Stimulated activated CD8-positive, alpha-beta memory T cell treated with anti-CD3 and anti-CD28 coated beads, Interleukin-7, amount 100 ng/mL, for 4 hours (primary cell): ENCODE data around the gene PRIM1.
"Not testable (repeated sequence)": the region's sequence is repeated elsewhere in the genome, so short reads cannot be mapped to it uniquely, and the experiment has no call there.

Experiments
- DNase-seq, 2 donors: peaks; one replicate each; pipeline ENCODE4 v3.0.0-alpha.2; 2020; ENCODE audit warnings: low read depth in 2 of 2

Gene PRIM1

DNA sequence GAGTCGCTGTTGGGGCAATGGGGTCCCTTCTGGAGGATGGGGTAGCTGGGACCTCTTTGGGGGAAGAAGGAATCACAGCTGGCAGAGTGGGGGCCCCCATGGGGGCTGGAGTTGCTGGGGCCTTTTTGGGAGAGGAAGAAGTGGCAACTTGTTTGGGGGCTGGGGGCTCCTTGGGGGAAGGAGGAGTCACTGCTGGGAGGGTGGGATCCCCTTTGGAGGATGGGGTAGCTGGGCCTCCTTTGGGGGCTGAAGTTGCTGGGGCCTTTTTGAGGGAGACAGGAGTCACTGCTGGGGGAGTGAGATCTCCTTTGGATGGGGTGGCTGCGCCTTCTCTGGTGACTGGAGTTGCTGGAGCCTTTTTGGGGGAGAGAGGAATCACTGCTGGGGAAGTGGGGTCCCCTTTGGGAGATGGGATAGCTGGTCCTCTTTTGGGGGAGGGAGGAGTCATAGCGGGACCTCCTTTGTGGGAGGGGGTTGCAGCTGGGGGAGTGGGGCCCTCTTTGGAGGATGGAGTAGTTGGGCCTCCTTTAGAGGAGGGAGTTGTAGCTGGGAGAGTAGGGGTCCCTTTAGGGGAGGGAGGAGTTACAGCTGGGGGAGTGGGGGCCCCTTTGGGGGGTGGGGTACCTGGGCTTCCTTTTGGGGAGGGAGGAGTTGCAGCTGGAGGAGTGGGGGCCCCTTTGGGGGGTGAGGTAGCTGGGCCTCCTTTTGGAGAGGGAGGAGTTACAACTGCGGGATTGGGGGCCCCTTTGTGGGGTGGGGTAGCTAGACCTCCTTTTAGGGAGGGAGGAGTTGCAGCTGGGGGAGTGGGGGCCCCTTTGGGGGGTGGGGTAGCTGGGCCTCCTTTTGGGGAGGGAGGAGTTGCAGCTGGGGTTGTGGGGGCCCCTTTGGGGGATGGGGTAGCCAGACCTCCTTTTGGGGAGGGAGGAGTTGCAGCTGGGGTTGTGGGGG lies 34.9 kb downstream of the PRIM1 start:
- no peak for DNase-seq

DNA sequence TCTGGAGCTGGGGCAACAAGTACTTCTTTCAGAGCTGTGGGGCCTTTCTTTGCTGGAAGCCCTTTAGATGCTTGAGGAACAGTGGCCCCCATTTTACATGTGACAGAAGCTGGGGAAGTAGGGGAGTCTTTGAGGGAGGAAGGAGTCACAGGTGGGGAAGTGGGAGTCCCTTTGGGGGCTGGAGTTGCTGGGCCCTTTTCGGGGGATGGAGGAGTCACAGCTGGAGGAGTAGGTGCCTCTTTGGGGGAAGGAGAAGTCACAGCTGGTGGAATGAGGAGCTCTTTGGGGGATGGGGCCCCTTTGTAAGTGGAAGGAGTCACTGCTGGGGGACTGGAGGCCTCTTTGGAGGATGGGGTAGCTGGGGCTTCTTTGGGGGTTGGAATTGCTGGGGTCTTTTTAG lies 35.7 kb downstream of the PRIM1 start:
- no peak for DNase-seq

DNA sequence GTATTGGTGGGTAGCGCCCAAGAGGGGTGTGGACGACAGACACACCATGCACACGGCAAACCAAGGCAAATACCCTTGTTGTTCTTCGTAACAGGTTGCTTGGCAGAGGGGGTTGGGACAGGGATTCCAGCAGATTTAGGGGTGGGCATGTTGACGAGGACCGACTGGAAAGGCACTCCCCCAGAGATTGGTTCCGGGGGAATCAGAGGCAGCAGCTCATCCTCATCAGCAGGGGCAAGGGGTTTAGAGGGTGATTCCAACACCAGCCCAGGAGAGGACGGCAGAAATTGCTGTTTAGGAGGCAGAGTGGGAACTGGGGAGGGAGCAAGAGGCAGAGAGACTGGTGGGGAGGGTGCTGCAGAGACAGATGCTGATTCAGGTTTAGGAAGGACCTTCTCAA lies 36.3 kb downstream of the PRIM1 start:
- no peak for DNase-seq

DNA sequence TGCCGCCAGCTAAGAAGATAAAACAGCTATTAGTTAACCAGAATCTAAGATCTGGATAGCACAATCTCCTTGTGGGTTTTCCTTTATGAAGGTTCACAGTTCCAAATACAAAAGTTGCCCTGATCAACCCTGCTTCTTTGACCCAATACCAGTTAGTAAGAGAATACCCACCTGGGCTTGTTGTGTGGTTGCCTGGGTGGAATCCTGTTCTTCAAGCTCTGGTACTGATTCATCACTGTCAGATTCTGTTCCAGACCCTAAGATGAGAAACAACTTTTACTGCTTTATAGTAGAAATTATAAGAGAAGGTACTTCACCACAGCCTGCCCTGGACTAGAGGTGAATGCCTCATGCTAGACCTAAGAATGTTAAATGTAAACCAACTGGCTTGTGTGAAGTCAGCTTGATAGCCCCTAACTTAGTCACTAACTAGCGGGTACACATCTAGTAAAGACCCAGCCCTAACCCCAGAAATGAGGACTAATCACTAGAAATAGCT lies 37.6 kb downstream of the PRIM1 start:
- DNase-seq, result no peak

DNA sequence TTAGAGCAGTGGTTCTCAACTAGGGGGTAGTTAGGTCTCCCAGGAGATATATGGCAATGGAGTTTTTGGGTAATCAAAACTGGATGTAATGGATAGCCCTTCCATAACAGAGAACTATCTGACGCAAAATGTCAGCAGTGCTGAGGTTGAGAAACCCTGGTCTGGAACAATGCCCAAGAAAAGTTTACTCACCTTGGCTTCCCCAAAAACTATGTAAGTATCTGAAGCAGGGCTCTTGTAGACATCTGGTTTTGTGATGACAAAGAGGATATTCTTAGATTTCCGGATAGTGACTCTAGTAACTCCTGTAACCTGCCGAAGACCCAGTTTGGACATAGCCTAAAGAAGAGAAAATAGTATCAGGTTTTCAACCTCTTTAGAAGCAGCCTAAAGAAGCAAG lies 38.8 kb downstream of the PRIM1 start:
- no peak for DNase-seq

DNA sequence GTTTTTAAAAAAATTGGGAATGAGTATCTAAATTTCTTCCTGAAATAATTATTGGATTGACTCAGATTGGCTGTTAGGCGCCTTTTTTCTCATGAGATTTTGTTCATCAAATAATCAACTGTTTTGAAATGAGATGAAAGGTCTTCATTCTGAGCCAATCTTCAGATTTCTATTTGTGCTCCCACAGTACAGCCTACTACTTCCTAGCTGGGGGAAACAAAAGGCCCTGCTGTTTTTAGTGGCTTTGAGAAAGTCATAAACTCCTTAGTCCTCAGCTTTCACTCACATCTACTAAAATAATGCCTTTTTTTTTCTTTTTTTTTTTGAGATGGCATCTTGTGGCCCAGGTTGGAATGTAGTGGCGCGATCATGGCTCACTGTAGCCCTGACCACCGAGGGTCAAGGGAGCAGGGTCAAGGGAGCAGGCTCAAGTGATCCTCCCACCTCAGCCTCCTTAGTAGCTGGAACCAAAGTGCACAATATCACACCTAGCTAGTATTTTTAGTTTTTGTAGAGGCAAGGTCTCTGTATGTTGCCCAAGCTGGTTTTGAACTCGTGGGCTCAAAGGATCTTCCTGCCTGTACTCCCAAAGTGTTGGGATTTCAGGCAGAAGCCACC lies 42.3 kb downstream of the PRIM1 start:
- no peak for DNase-seq

DNA sequence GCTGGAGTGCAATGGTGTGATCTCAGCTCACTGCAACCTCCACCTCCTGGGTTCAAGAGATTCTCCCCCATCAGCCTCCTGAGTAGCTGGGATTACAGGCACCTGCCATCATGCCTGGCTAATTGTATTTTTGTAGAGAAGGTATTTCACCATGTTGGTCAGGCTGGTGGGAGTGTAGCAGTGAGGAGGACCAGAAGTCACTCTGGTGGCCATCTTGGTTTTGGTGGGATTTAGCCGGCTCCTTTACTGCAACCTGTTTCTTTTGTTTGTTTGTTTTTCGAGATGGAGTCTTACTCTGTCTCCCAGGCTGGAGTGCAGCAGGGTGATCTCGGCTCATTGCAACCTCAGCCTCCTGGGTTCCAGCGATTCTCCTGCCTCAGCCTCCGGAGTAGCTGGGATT lies 47.6 kb downstream of the PRIM1 start:
- not testable (repeated sequence) for DNase-seq

DNA sequence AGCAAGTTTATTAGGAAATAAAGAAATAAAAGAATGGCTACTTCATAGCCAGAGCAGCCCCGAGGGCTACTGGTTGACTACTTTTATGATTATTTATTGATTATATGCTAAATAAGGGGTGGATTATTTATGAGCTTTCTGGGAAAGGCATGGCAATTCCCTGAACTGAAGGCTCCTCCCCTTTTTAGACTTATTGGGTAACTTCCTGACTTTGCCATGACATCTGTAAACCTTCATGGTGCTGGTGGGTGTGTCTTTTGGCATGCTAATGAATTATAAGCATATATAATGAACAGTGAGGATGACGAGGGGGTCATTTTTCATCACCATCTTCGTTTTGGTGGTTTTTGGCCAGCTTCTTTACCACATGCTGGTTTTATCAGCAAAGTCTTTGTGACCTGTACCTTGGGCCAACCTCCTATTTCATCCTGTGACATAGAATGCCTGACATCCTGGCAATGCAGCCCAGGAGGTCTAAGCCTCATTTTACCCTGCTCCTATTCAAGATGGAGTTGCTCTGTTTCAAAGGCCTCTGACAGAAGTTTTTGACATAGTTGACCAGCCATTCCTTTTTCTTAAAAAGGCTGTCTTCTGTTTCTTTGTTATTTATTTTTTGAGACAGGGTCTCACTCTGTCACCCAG lies 53.0 kb downstream of the PRIM1 start:
- no peak for DNase-seq

DNA sequence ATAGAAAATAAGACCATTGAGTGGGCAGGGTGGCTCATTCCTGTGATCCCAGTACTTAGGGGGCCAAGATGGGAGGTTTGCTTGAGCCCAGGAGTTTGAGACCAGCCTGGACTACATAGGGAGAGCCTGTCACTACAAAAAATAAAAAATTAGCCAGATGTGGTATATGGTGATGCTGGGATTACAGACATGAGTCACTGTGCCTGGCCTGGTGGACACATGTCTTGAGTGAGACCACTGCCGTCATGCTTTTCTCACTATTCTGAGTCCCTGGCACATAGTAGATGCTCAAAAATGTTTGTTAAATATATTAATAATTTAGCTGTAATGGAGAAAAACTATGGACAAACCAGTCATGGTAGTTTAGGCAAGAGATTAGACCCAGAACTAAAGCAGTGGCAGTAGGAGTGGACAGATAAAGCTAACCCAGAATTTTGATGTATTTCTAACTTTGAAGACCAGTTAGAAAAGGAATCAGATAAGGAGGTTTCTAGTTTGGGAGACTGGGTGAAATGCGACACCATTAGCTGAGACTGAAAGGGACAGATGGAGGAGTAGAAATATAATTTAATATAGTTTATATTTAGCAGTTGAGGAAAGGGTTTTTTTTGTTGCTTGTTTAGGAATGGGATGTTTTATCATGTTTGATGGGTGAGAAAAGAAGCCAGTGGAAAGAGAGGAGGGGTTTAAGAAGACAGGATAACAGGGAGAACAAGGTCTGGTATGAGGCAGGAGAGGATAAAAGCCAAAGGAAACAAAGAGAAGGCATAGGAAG lies 56.6 kb downstream of the PRIM1 start:
- no peak for DNase-seq

DNA sequence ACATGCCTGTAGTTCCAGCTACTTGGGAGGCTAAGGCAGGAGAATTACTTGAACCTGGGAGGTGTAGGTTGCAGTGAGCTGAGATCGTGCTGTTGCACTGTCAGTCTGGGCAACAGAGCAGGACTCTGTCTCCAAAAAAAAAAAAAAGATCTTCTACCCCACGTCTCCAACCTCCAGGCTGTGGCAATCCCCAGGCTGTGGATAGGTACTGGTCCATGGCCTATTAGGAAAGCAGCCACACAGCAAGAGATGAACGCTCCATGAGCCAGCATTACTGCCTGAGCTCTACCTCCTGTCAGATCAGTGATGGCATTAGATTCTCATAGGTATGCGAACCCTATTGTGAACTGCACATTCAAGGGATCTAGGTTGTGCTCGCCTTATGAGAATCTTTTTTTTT lies 58.0 kb downstream of the PRIM1 start:
- no peak for DNase-seq

DNA sequence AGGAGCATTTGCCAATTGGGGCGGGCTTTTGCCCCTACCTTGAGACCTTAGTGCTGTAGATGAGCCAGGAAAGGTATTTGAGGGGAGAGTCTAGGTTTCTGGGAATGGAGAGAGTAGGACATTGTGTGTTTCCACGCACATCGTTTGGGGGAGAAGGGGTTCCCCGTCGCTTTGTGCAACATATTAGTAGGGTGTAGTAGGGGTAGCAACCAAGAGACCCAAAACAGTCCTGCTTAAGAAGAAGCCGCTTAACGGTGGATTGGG lies 63.3 kb downstream of the PRIM1 start:
- no peak for DNase-seq

DNA sequence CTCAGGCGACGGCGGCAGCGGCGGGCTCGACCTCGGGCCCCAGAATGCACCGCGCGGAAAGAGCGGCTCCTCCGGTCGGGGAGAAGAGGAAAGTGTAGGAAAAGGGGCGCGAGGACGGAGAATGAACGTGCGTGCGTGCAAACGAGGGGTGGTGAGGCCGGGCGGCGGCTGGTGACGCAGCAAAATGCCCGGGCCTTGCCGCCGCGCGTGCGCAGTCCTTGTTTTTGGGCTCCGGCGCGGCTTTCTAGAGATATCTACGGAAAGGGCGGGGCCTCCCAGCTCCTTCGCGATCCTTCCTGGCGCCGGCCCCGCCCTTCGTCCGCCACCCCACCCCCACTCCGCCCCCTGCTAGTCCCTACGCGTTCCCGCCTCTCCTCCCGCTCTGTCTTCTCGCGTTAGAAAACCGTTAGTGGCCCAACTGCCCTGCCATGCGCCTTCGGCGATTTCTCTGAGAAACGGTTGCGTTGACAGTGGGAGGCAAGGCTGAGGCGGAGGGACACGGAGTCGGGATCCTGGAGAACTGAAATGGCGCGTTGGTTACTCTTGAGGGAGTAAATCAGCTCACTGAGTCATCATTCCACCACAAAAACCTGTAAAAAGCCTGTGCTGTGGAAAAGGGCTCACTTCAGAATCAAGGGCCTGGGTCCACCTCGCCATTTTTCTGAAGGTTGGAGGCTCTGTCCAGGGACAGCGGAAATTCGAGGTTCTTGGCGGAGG lies 63.8 kb downstream of the PRIM1 start, which contains the start of gene PTGES3:
TSS of gene PTGES3 (minus strand) at position 156 of the 717 bp plus-strand sequence. CDS start 285 bp downstream, outside the sequence.
- peak; percentile 94 to 98 for DNase-seq

DNA sequence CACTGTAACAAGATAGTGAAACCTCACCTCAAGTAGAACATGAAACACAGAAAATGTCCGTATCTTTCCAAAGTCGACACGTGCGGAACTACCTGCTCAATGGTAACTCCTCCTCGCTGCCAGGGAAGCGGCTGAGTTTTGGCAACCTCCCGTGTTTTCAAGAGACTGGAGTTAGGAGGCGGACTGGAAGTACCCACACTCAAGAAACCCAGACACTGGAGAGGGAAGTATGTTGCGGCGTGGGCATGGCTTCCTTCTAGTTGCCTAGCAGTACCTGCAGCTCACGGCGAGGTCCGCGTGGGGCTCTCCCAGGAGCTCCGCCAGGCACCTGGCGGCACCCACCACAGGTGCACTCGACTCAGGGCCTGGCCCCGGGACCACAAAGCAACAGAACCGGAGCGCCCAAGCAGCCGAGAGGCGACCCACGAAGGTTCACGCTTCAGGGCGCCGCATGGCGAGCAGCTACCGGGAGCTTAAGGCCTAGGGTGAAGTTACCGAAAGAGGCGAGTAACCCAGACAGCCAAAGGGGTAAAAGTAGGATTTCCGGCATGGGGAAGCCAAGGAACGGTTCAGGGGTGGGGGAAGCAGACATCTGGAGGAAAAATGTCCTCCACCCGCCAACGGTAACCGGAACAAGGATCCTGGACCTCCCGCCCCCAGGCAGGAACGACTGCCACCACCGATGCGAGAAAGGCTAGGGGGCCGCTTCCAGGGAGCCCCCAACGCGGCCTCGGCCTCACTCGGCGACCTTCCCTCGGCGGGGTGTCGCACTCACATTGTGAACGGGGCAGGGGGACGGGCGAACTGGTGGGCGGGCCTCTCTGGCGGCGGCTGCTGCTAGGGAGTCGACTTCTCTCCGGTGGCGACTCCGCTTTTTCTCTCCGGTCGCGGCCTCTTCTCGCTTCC lies 64.6 kb downstream of the PRIM1 start:
- DNase-seq, result peak; percentile 40 to 53

DNA sequence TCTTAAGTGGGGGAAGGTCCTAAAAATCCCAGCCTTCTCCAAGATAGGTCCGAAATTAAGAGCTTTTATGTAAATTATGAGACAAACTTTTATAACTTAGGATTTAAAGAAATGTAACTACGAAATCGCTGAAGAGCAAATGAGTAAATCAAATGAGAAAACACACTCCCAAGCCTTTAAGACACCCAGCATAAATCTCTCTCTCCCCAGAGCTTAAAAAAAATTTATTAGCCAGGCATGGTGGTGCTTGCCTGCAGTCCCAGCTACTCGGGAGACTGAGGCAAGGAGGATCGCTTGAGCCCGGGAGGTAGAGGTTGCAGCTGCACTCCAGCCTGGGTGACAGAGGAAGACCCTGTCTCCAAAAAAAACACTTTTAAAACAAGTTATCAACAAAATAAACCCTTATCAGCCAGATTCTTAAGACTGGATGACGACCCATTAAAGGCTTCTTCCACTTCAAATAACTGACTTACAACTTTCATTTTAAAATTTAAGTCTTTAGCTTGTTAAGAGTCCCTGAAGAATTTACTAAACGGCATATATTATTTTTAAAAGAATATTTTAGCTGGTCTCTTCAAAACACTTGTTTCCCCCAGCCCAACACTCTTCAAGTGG lies 67.3 kb downstream of the PRIM1 start:
- DNase-seq, result no peak

DNA sequence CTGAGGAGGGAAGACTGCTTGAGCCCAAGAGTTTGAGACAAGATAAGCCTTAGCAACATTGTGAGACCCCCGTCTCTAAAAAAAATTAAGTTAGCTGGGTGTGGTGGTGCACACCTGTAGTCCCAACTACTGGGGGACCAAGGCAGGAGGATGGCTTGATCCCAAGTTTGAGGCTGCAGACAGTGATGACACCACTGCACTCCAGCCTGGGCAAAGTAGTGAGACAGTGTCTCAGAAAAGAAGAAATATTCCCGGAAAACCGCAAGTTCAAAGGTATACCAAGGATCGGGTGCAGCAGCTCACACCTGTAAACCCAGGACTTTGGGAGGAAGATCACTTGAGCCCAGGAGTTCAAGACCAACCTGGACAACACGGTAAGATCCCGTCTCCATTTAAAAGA lies 69.8 kb downstream of the PRIM1 start:
- no peak for DNase-seq
